ENCODE results near the gene KDM5A.

GRCh38 chr12:323507-323906, 65.6 kb downstream of the KDM5A start:
- TF ChIP-seq EZH2phosphoT487 (IDR thresholded peaks at IDR 0.05; ENCODE audit: borderline replicate concordance, low read depth, low read length) = no peak
- TF ChIP-seq, protein P1, sequence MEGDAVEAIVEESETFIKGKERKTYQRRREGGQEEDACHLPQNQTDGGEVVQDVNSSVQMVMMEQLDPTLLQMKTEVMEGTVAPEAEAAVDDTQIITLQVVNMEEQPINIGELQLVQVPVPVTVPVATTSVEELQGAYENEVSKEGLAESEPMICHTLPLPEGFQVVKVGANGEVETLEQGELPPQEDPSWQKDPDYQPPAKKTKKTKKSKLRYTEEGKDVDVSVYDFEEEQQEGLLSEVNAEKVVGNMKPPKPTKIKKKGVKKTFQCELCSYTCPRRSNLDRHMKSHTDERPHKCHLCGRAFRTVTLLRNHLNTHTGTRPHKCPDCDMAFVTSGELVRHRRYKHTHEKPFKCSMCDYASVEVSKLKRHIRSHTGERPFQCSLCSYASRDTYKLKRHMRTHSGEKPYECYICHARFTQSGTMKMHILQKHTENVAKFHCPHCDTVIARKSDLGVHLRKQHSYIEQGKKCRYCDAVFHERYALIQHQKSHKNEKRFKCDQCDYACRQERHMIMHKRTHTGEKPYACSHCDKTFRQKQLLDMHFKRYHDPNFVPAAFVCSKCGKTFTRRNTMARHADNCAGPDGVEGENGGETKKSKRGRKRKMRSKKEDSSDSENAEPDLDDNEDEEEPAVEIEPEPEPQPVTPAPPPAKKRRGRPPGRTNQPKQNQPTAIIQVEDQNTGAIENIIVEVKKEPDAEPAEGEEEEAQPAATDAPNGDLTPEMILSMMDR (conservative IDR thresholded peaks at IDR 0.05; ENCODE audit: low read length) = no peak
